Stimulated activated CD4-positive, alpha-beta T cell treated with anti-CD3 and anti-CD28 coated beads, Interleukin-4, amount 100 ng/mL, for 4 hours (primary cell): Measurements from ENCODE around the gene ATP8A1.
A peak's percentile ranks its signal among the peaks of the same experiment; 100 is the strongest.
"Not testable (repeated sequence)": the region's sequence is repeated elsewhere in the genome, so short reads cannot be mapped to it uniquely, and the experiment has no call there.

Experiments used
- DNase-seq, 2 experiments: peaks; one replicate each; pipeline ENCODE4 v3.0.0-alpha.2; 2020

The ATP8A1 gene

GRCh38 chr4:42656944-42657792 lies at the start of gene ATP8A1:
Gene ATP8A1, minus strand, starts transcription at chr4:42657105. Its CDS starts 232 bp downstream, at chr4:42656873.
- DNase-seq = peak; percentile 92 to 95

GRCh38 chr4:42706086-42706485 lies 49.2 kb upstream of the ATP8A1 start:
- DNase-seq = no peak

GRCh38 chr4:42703813-42704212 lies 46.9 kb upstream of the ATP8A1 start:
- no peak for DNase-seq

GRCh38 chr4:42702895-42703294 lies 46.0 kb upstream of the ATP8A1 start:
- DNase-seq = no peak

- DNase-seq = not testable (repeated sequence)
Measured at GRCh38 chr4:42701780-42702179, 44.9 kb upstream of the ATP8A1 start.

GRCh38 chr4:42690537-42690936 lies 33.6 kb upstream of the ATP8A1 start:
- DNase-seq = no peak

- DNase-seq = no peak
Measured at GRCh38 chr4:42683393-42683792, 26.5 kb upstream of the ATP8A1 start.

GRCh38 chr4:42678512-42678911 lies 21.6 kb upstream of the ATP8A1 start:
- no peak for DNase-seq

- DNase-seq = no peak
Measured at GRCh38 chr4:42676066-42676951, 19.4 kb upstream of the ATP8A1 start.

GRCh38 chr4:42673082-42673425 lies 16.1 kb upstream of the ATP8A1 start:
- no peak for DNase-seq

- DNase-seq = no peak
Measured at GRCh38 chr4:42672359-42673081, 15.6 kb upstream of the ATP8A1 start.

GRCh38 chr4:42671431-42672194 lies 14.7 kb upstream of the ATP8A1 start:
- DNase-seq = peak in 1 of 2 experiments; percentile 18

GRCh38 chr4:42658261-42658660 lies 1.4 kb upstream of the ATP8A1 start:
- no peak for DNase-seq

GRCh38 chr4:42656679-42656943 lies 294 bp downstream of the ATP8A1 start:
- no peak for DNase-seq

- peak; percentile 19 to 30 for DNase-seq
Measured at GRCh38 chr4:42655921-42656678, 805 bp downstream of the ATP8A1 start.

GRCh38 chr4:42655269-42655637 lies 1.7 kb downstream of the ATP8A1 start:
- no peak for DNase-seq

- no peak for DNase-seq
Measured at GRCh38 chr4:42654631-42655268, 2.2 kb downstream of the ATP8A1 start.

- no peak for DNase-seq
Measured at GRCh38 chr4:42653626-42654560, 3.0 kb downstream of the ATP8A1 start.

- not testable (repeated sequence) for DNase-seq
Measured at GRCh38 chr4:42652529-42653231, 4.2 kb downstream of the ATP8A1 start.

GRCh38 chr4:42649870-42650269 lies 7.0 kb downstream of the ATP8A1 start:
- no peak for DNase-seq
